Thoracic aorta (tissue), 2 donors: ENCODE results near the gene TNNT2. TPM values are rescaled to one million over a fixed set of nuclear protein-coding genes. Genes with fewer than 3 reads are reported as not detected.

Experiments
- ATAC-seq: fragments of 150-250 bp; one replicate; pipeline ENCODE4 v1.8.0; 2017; ENCODE audit warnings: low read depth; ENCODE audit not compliant: insufficient number of reproducible peaks, low FRiP score
- DNase-seq: peaks from one replicate; pipeline ENCODE4 v3.0.0-alpha.2; 2020; ENCODE audit warnings: low spot score
- H3K27ac ChIP-seq, 2 donors: fragments of 200-600 bp; sonication (generic); 1 replicate in 1 of 2; 2 replicates in 1 of 2; pipeline ENCODE4 v1.5.1; 2016; ENCODE audit warnings: mild to moderate bottlenecking in 2 of 2, moderate library complexity in 2 of 2
- H3K27me3 ChIP-seq: fragments of 200-600 bp; sonication (generic); replicated peaks from 2 replicates; pipeline ENCODE4 v1.6.0; 2016; ENCODE audit warnings: mild to moderate bottlenecking; ENCODE audit not compliant: insufficient read depth
- H3K36me3 ChIP-seq: fragments of 200-600 bp; sonication (generic); one replicate; pipeline ENCODE4 v1.5.1; 2016
- H3K4me1 ChIP-seq, 2 donors: fragments of 200-600 bp; sonication (generic); 1 replicate in 1 of 2; 2 replicates in 1 of 2; pipeline versions ENCODE4 v1.5.1 to v1.6.0; 2016; ENCODE audit warnings: low read depth in 2 of 2, mild to moderate bottlenecking in 1 of 2; ENCODE audit not compliant: control insufficient read depth in 1 of 2
- H3K4me3 ChIP-seq: fragments of 200-600 bp; sonication (generic); 2 replicates; pipeline ENCODE4 v1.5.1; 2016; ENCODE audit warnings: mild to moderate bottlenecking
- H3K9me3 ChIP-seq: fragments of 200-600 bp; sonication (generic); 2 replicates; pipeline ENCODE4 v1.5.1; 2016
- total RNA-seq, 2 donors: library from RNA; depleted of rRNA; stranded (reverse); fragments of >200 nt; gene quantifications; one replicate each; pipeline versions ENCODE4 v1.1.0 to v1.2.3, GENCODE V29; 2016
- TF ChIP-seq, protein P1 (sequence below): fragments of 200-600 bp; sonication (generic); IDR thresholded peaks from one replicate; pipeline ENCODE4 v1.5.1; 2019; ENCODE audit warnings: antibody characterized with exemption

The TNNT2 gene
- total RNA-seq, 2 donors from 2014 or later, result 0.21 TPM; not detected in 1

DNA sequence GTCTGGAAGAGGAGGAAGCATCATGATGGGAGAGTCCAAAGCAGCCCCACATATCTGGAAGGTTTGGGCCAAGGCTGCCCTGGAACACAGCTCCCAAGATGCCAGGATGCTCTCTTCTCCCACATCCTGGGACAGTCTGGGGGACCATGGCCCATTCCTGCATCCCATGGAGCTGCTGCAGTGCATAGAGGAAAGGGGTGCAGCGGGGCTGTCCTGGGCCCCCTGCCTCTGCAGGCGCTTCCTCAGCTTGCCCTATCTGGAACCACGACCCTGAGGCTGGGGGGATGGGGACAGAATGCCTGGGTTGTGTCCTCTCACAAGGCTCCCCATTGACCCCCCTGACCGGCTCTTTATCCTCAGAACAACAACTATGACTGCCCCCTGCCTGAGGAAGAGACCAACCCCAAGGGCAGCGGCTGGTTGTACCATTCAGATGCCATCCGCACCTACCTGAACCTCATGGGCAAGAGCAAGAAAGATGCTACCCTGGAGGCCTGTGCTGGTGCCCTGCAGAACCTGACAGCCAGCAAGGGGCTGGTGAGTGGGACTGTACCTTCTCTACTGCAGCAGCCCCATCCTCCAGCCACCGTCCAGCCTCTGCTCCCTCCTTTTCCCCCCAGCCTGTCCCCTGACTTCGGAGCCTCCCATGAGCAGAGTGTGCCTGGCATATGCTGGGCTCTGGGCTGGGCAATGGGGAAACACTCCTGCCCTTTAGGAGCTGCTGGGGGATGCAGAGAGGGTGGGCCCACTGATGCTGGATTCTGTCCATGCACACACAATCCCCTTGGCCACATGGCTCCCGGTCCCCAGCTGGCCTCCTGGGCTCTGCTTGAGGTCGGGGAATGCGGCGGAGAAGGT is 54.6 kb downstream of the TNNT2 start:
- Histone ChIP-seq H3K27me3 (no peaks in the 10 kb centered on the region), H3K27ac (no peak overlapping the region), H3K36me3 (no peaks in the 10 kb centered on the region), H3K9me3 (no peaks in the 10 kb centered on the region), H3K4me1 (no peaks in the 10 kb centered on the region), H3K4me3 (no peak overlapping the region)
- ATAC-seq (no peak), DNase-seq (no peak)
- TF ChIP-seq, protein P1, sequence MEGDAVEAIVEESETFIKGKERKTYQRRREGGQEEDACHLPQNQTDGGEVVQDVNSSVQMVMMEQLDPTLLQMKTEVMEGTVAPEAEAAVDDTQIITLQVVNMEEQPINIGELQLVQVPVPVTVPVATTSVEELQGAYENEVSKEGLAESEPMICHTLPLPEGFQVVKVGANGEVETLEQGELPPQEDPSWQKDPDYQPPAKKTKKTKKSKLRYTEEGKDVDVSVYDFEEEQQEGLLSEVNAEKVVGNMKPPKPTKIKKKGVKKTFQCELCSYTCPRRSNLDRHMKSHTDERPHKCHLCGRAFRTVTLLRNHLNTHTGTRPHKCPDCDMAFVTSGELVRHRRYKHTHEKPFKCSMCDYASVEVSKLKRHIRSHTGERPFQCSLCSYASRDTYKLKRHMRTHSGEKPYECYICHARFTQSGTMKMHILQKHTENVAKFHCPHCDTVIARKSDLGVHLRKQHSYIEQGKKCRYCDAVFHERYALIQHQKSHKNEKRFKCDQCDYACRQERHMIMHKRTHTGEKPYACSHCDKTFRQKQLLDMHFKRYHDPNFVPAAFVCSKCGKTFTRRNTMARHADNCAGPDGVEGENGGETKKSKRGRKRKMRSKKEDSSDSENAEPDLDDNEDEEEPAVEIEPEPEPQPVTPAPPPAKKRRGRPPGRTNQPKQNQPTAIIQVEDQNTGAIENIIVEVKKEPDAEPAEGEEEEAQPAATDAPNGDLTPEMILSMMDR, result no peak

DNA sequence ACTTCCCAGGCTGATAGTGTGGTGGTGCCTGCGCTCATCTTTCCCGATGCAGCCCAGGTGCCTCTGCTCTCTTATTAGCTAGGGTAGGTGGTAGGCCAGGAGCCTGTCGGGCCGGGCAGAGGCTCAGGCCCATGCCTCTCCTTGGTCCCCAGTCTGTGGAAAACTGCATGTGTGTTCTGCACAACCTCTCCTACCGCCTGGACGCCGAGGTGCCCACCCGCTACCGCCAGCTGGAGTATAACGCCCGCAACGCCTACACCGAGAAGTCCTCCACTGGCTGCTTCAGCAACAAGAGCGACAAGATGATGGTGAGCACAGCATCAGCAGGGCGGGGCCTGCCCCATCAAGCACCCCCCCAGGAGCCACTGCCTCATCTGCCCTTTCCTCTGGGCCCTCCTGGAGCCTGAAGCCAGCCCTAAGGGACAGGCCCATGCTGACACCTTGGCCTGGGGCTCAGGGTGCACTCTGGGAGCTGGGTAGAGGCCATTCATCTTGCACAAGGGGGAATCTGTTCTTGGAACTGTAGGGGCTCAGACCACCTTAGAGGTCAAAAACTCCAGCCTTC is 55.6 kb downstream of the TNNT2 start:
- no peak overlapping the region for H3K27ac ChIP-seq
- no peaks in the 10 kb centered on the region for H3K9me3 ChIP-seq
- DNase-seq (no peak), ATAC-seq (no peak)
- H3K4me1 ChIP-seq, result no peaks in the 10 kb centered on the region
- H3K27me3 ChIP-seq, result no peaks in the 10 kb centered on the region
- TF ChIP-seq, protein P1, result no peak
- H3K4me3 ChIP-seq, result no peak overlapping the region
- H3K36me3 ChIP-seq, result no peaks in the 10 kb centered on the region

DNA sequence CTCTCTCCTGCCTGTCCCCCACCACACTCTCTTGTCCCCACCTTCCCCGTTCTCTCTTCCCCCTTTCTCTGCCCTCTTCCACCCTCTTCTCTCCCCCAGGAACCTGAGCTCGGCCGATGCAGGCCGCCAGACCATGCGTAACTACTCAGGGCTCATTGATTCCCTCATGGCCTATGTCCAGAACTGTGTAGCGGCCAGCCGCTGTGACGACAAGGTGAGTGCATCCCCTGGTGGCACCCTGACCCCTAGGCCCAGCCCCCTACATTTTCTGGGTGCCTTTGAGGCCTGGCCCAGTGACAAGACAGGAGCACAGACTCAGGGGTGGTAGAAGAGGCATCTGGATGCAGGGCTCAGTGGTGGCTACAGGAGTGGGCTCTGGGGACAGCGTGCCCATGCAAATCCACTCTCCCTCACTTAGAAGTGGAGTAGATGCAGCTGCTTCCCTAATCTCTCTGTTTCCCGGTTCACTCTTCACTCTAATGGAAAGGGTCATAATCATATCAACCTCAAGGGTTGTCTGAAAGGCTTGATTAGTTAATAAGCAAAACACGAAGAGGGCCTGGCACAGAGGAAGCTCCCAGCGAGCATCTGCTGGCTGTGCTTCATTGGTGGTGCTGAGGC is 57.2 kb downstream of the TNNT2 start:
- Histone ChIP-seq H3K4me3 (no peak overlapping the region), H3K27me3 (no peaks in the 10 kb centered on the region), H3K9me3 (no peaks in the 10 kb centered on the region), H3K27ac (no peak overlapping the region), H3K36me3 (no peaks in the 10 kb centered on the region), H3K4me1 (no peaks in the 10 kb centered on the region)
- TF ChIP-seq, protein P1, result no peak
- ATAC-seq (no peak), DNase-seq (no peak)

DNA sequence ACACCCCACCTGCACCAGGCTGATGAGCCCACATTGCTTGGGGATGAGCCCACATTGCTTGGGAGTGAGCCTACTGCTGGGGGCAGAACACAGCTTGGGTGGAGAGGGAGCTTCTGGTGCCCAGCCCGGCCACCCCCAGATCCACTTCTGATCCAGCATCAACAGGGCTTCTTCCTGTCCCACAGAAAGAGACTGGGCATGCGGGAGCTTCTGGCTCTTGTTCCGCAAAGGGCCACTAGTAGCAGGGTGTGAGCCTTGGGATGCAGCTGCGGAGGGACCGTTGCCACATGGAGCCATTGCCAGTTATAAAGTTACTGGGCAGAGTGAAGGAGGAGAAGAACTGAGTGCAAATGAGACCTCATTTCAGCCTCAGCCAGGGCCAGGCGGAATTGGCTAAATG is 57.8 kb downstream of the TNNT2 start:
- TF ChIP-seq, protein P1, result no peak
- Histone ChIP-seq H3K4me1 (no peaks in the 10 kb centered on the region), H3K27me3 (no peaks in the 10 kb centered on the region), H3K36me3 (no peaks in the 10 kb centered on the region), H3K4me3 (no peak overlapping the region), H3K27ac (no peak overlapping the region), H3K9me3 (no peaks in the 10 kb centered on the region)
- ATAC-seq (no peak), DNase-seq (no peak)
